GM08714 (cell line): ENCODE measurements around the gene SLC22A1.
"Not testable (repeated sequence)": the region's sequence is repeated elsewhere in the genome, so short reads cannot be mapped to it uniquely, and the experiment has no call there.

Source experiments
- H3K4me3 ChIP-seq: fragments of 200-500 bp; sonication (Bioruptor generic); 2 replicates; pipeline ENCODE4 v1.5.1; 2014; ENCODE audit warnings: mild to moderate bottlenecking, low read length, inconsistent platforms
- ZNF274 ChIP-seq: IDR thresholded peaks from 2 replicates; pipeline ENCODE4 v1.6.1; 2012; ENCODE audit warnings: mild to moderate bottlenecking, low read depth, low read length

Gene SLC22A1

GRCh38 chr6:160156842-160157241, 35.2 kb downstream of the SLC22A1 start:
- H3K4me3 ChIP-seq = no peak overlapping the region
- TF ChIP-seq ZNF274 = no peak

DNA sequence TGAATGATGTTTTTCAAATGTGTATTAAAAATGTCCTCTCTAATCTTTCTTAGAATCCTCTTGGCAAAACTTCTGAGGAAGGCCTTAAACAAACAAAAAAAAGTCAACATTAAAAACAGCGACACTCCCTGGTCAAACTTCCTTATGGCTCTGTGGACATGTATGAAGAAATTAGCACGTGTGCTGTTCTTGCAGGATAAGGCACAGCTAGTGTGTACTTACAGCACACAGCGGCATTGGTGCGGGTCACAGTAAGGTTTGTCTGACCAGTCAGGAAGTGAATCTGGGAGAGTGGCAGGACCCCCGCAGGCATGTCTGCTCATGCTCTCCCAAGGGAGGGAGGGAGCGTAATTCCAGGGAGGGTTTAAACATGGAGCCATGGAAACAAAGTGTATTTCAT, 38.8 kb downstream of the SLC22A1 start:
- H3K4me3 ChIP-seq = no peak overlapping the region
- no peak for TF ChIP-seq ZNF274

- no peak for TF ChIP-seq ZNF274
- no peak overlapping the region for H3K4me3 ChIP-seq
Observed at GRCh38 chr6:160160929-160161646, 39.5 kb downstream of the SLC22A1 start.

DNA sequence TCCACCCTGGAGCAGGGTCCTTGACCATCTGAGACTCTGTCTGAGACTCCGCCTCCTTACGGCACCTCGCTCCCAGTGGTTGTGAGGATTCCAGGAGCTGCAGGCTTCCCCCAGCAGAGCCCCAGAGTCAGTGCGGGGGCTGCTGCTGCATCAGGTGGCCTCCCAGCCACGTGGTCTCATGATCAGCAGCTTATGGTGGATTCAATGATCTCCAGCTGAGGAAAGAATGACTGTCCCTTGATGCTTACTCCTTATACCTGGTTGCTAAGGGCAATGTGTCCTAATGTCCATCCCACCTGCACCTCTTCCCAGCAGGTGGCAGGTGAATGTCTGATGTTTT, 40.0 kb downstream of the SLC22A1 start:
- no peak overlapping the region for H3K4me3 ChIP-seq
- TF ChIP-seq ZNF274 = no peak

DNA sequence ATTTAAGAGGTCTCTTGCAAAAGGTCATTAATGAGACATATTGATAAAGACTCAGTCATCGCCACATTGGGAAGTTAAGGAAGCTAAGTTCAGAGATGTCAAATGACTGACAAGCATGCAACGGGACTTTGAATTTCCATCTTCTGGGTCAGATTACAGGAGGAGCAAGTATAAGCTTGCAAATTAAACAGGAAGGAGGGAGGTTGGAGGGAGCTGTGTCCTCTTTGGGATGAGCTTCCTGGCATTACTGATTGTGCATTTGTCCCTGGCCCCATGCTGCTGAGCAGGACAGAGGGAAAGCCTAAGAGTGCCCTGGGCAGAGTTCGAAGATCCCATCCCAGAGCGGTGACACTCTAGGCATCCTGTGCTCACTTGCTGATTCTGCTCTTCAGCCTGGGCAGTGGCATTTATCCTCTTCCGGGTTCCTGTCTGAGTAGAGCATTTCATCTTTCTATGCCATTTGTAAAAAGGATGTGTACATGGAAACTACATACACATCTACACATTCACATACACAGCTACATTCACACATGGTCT, 40.5 kb downstream of the SLC22A1 start:
- TF ChIP-seq ZNF274 = no peak

DNA sequence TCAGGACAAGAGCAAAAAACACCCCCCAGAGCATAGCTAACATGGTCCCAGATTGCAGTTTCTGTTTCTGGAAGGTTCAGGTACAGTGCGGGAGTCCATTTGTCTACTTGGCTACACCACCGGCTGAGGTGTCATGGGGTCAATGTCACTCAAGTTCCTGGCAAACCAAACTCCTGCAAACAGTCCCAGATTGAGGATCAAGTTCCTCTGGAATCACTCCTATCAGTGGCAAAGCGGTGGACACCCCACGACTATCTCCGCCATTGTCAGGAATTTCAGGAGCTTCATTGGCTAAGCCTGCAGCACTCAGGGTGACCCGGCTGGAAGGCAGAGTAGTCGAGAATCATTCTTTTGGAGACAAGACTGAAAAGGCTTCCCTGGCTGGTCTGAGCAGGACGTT, 41.8 kb downstream of the SLC22A1 start:
- H3K4me3 ChIP-seq = no peak overlapping the region

More for the DNA sequence above, 40.5 kb downstream of the SLC22A1 start:
- no peak overlapping the region for H3K4me3 ChIP-seq

GRCh38 chr6:160163912-160164311, 42.3 kb downstream of the SLC22A1 start:
- H3K4me3 ChIP-seq = no peak overlapping the region
- no peak for TF ChIP-seq ZNF274

More for the DNA sequence above, 41.8 kb downstream of the SLC22A1 start:
- no peak for TF ChIP-seq ZNF274

DNA sequence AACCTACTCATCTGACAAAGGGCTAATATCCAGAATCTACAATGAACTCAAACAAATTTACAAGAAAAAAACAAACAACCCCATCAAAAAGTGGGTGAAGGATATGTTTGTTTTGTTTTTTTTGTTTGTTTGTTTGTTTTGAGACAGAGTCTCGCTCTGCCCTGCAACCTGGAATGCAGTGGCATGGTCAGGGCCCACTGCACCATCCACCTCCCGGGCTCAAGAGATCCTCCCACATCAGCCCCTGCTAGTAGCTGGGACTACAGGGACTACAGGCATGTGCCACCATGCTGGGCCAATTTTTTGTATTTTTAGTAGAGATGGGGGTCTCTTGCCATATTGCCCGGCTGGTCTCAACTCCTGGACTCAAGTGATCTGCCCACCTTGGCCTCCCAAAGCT, 44.3 kb downstream of the SLC22A1 start:
- not testable (repeated sequence) for H3K4me3 ChIP-seq

GRCh38 chr6:160167604-160168399, 46.2 kb downstream of the SLC22A1 start:
- TF ChIP-seq ZNF274 = no peak
- no peak overlapping the region for H3K4me3 ChIP-seq

DNA sequence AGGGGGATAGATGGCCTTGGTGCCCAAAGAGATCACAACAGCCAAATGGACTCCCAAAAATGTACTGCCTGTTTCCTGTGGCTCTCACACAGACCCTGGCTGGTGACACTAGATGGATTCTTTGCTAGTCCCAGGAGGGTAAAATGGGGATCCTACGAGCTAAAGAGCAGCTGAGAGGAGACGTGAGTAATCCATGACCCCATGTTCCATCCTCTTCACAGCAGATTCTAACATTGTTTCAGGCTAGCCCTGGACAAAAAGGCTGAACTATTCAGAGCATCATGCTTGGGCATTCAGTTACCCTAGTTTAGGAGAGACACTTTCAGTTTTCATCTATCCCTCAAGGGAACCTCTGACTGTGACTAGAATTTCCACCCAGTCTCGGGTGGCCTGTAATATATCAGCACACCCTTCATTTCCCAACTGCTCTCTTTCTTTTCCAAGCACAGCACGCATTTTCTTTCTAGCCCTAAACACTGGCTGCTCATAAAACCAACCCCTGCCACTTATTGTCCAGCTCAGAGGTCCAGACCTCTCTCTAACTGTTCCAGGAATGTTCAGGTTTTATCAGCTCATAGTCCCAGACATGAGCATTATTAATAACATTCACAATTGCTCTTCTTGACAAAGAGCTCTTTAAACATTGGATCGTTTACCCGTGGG, 48.5 kb downstream of the SLC22A1 start:
- TF ChIP-seq ZNF274 = no peak
- no peak overlapping the region for H3K4me3 ChIP-seq

- H3K4me3 ChIP-seq = no peak overlapping the region
- TF ChIP-seq ZNF274 = no peak
Observed at GRCh38 chr6:160172704-160173103, 51.1 kb downstream of the SLC22A1 start.

DNA sequence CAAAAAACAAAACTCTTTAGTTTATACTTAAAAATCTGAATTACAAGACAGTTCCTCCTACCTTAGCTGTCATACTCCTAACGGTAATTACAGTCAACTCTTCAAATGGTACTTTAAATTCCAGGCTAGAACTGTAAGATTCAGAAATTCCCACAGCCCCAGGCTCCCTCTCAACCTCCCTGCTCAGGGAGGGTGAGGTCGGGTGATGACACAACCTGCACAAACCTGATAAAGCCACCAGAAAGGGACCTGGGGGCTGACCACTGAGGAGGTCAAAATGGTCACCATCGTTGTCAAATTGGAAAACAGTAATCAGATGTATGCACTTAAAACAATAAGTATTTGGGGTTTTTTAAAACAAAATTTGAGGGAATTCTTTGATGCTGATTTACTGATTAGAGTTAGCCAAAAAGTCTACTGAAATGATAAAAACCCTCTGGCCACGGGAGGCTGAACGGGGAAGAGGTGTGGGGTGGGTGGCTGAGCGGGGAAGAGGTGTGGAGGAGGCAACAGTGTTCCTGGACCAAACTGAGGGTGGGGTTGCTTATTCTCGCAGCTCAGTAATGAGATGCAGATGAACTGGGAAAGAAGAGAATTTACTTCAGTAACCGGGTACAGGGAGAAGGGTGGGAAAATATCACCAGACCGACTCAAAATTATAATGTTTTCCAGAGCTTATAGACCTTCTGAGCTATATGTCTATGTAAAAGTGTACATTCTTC, 52.4 kb downstream of the SLC22A1 start:
- no peak overlapping the region for H3K4me3 ChIP-seq
- TF ChIP-seq ZNF274 = no peak

- no peak for TF ChIP-seq ZNF274
- no peak overlapping the region for H3K4me3 ChIP-seq
Observed at GRCh38 chr6:160174681-160175080, 53.1 kb downstream of the SLC22A1 start.

GRCh38 chr6:160177220-160177619, 55.6 kb downstream of the SLC22A1 start:
- no peak overlapping the region for H3K4me3 ChIP-seq
- no peak for TF ChIP-seq ZNF274

DNA sequence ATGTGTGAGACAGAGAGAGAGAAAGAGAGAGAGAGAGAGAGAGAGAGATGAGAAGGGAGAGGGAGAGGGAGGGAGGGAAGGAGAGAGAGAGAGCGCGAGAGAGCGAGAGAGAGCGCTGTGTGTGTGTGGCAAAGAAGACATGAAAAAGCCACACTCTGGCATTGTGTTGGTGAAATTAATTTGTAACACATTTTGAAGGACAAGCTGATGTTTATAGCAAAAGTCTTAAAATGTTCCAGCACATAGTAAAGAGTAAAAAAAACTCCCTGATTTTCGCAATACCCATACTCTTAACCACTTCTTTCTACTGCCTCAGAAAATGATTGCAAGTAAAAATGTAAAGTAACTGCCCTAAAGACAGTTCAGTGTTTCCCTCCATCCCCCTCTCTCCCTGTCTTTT, 56.7 kb downstream of the SLC22A1 start:
- TF ChIP-seq ZNF274 = no peak

More for the DNA sequence above, 56.7 kb downstream of the SLC22A1 start:
- no peak overlapping the region for H3K4me3 ChIP-seq
